Body of pancreas (tissue), 4 donors: ENCODE data around the gene MTMR12.

Experiments
- CTCF ChIP-seq, 7 experiments: fragments of 450-650 bp in 4 of 7; fragments of 200-600 bp in 3 of 7; sonication (generic) in 3 of 7; IDR thresholded peaks; one replicate each; pipeline ENCODE4 v1.5.1; 2016 to 2019; ENCODE audit warnings: antibody characterized with exemption in 7 of 7
- POLR2A ChIP-seq, 3 donors: fragments of 450-650 bp; IDR thresholded peaks; one replicate each; pipeline ENCODE4 v1.6.1; 2016; ENCODE audit warnings: antibody characterized with exemption in 3 of 3, mild to moderate bottlenecking in 2 of 3

- TF ChIP-seq CTCF (IDR thresholded peaks at IDR 0.05), result no peak
- TF ChIP-seq POLR2A (IDR thresholded peaks at IDR 0.05), result no peak
Observed at GRCh38 chr5:32362527-32362926, 49.8 kb upstream of the MTMR12 start.
